SJCRH30 (cell line): ENCODE data around the gene CYB5RL. TPM values are rescaled to one million over a fixed set of nuclear protein-coding genes. Genes with fewer than 3 reads are reported as not detected.

Experiments
- DNase-seq, 2 experiments: peaks; one replicate each; pipeline ENCODE4 v3.0.0-alpha.2; 2015 to 2020
- H3K27ac ChIP-seq: fragments of 250-450 bp; sonication (Bioruptor Pico); 2 replicates; pipeline ENCODE4 v1.5.1; 2020; ENCODE audit warnings: mild to moderate bottlenecking, moderate library complexity
- H3K27me3 ChIP-seq: fragments of 250-450 bp; sonication (Bioruptor Pico); 2 replicates; pipeline ENCODE4 v1.5.1; 2020; ENCODE audit warnings: mild to moderate bottlenecking, moderate library complexity
- H3K36me3 ChIP-seq: fragments of 250-450 bp; sonication (Bioruptor Pico); 2 replicates; pipeline ENCODE4 v1.5.1; 2020; ENCODE audit warnings: mild to moderate bottlenecking, moderate library complexity
- H3K4me1 ChIP-seq: fragments of 250-450 bp; sonication (Bioruptor Pico); 2 replicates; pipeline ENCODE4 v1.5.1; 2020; ENCODE audit warnings: mild to moderate bottlenecking, moderate library complexity
- H3K4me3 ChIP-seq: fragments of 250-450 bp; sonication (Bioruptor Pico); 2 replicates; pipeline ENCODE4 v1.5.1; 2020; ENCODE audit warnings: mild to moderate bottlenecking, moderate library complexity
- H3K9me3 ChIP-seq: fragments of 250-450 bp; sonication (Bioruptor Pico); replicated peaks from 2 replicates; pipeline ENCODE4 v1.5.1; 2020; ENCODE audit warnings: mild to moderate bottlenecking, moderate library complexity
- total RNA-seq: library from RNA; depleted of rRNA; stranded (reverse); fragments of >200 nt; shearing (Covaris generic); gene quantifications from 2 replicates; pipeline ENCODE4 v1.2.3, GENCODE V29; 2014

The CYB5RL gene
- total RNA-seq, 1 experiment from 2014 or later = 7.0 TPM

- Histone ChIP-seq H3K36me3 (no peaks in the 10 kb centered on the region), H3K27ac (no peak overlapping the region)
- no peak for DNase-seq
Observed at GRCh38 chr1:54165146-54165545, 34.7 kb downstream of the CYB5RL start.

GRCh38 chr1:54163573-54163972, 36.3 kb downstream of the CYB5RL start:
- no peaks in the 10 kb centered on the region for H3K4me1 ChIP-seq
- H3K4me3 ChIP-seq = no peak overlapping the region
- H3K36me3 ChIP-seq = no peaks in the 10 kb centered on the region
- no peaks in the 10 kb centered on the region for H3K9me3 ChIP-seq
- H3K27ac ChIP-seq = no peak overlapping the region
- no peaks in the 10 kb centered on the region for H3K27me3 ChIP-seq
- DNase-seq = no peak

More at GRCh38 chr1:54165146-54165545, 34.7 kb downstream of the CYB5RL start:
- Histone ChIP-seq H3K9me3 (no peaks in the 10 kb centered on the region), H3K4me1 (no peaks in the 10 kb centered on the region), H3K4me3 (no peak overlapping the region), H3K27me3 (no peaks in the 10 kb centered on the region)

GRCh38 chr1:54163051-54163450, 36.8 kb downstream of the CYB5RL start:
- no peaks in the 10 kb centered on the region for H3K27me3 ChIP-seq
- no peak for DNase-seq
- H3K36me3 ChIP-seq = no peaks in the 10 kb centered on the region
- no peaks in the 10 kb centered on the region for H3K9me3 ChIP-seq
- H3K4me3 ChIP-seq = no peak overlapping the region
- no peaks in the 10 kb centered on the region for H3K4me1 ChIP-seq
- H3K27ac ChIP-seq = no peak overlapping the region

GRCh38 chr1:54161495-54162168, 38.2 kb downstream of the CYB5RL start:
- no peaks in the 10 kb centered on the region for H3K4me1 ChIP-seq

GRCh38 chr1:54160351-54160750, 39.5 kb downstream of the CYB5RL start:
- Histone ChIP-seq H3K4me3 (no peak overlapping the region), H3K27me3 (no peaks in the 10 kb centered on the region), H3K9me3 (no peaks in the 10 kb centered on the region), H3K36me3 (no peaks in the 10 kb centered on the region), H3K27ac (no peak overlapping the region), H3K4me1 (no peaks in the 10 kb centered on the region)
- no peak for DNase-seq

More at GRCh38 chr1:54161495-54162168, 38.2 kb downstream of the CYB5RL start:
- Histone ChIP-seq H3K27ac (no peak overlapping the region), H3K9me3 (no peaks in the 10 kb centered on the region), H3K27me3 (no peaks in the 10 kb centered on the region), H3K36me3 (no peaks in the 10 kb centered on the region), H3K4me3 (no peak overlapping the region)
- DNase-seq = no peak

- Histone ChIP-seq H3K4me3 (no peak overlapping the region), H3K4me1 (no peaks in the 10 kb centered on the region), H3K9me3 (no peaks in the 10 kb centered on the region), H3K27me3 (no peaks in the 10 kb centered on the region), H3K27ac (no peak overlapping the region), H3K36me3 (no peaks in the 10 kb centered on the region)
- no peak for DNase-seq
Observed at GRCh38 chr1:54159733-54160316, 40.0 kb downstream of the CYB5RL start.

GRCh38 chr1:54158071-54158470, 41.8 kb downstream of the CYB5RL start:
- H3K9me3 ChIP-seq = no peaks in the 10 kb centered on the region
- no peaks in the 10 kb centered on the region for H3K36me3 ChIP-seq
- no peak for DNase-seq
- H3K4me1 ChIP-seq = no peaks in the 10 kb centered on the region
- no peak overlapping the region for H3K4me3 ChIP-seq
- H3K27me3 ChIP-seq = no peaks in the 10 kb centered on the region; the same call in 1 of the 2 replicates
- H3K27ac ChIP-seq = no peak overlapping the region

- Histone ChIP-seq H3K9me3 (no peaks in the 10 kb centered on the region), H3K36me3 (no peaks in the 10 kb centered on the region), H3K4me3 (no peak overlapping the region), H3K27me3 (no peaks in the 10 kb centered on the region; the same call in 1 of the 2 replicates), H3K27ac (no peak overlapping the region), H3K4me1 (no peaks in the 10 kb centered on the region)
- no peak for DNase-seq
Observed at GRCh38 chr1:54157401-54157800, 42.4 kb downstream of the CYB5RL start.

- Histone ChIP-seq H3K4me3 (no peak overlapping the region), H3K27ac (no peak overlapping the region), H3K27me3 (no peaks in the 10 kb centered on the region; the same call in 1 of the 2 replicates), H3K4me1 (no peaks in the 10 kb centered on the region), H3K36me3 (no peaks in the 10 kb centered on the region), H3K9me3 (no peaks in the 10 kb centered on the region)
- DNase-seq = no peak
Observed at GRCh38 chr1:54156986-54157385, 42.8 kb downstream of the CYB5RL start.

- Histone ChIP-seq H3K27ac (no peak overlapping the region), H3K9me3 (no peaks in the 10 kb centered on the region), H3K27me3 (no peaks in the 10 kb centered on the region; the same call in 1 of the 2 replicates), H3K4me3 (no peak overlapping the region), H3K36me3 (no peaks in the 10 kb centered on the region), H3K4me1 (no peaks in the 10 kb centered on the region)
- DNase-seq = no peak
Observed at GRCh38 chr1:54156201-54156600, 43.6 kb downstream of the CYB5RL start.

- no peaks in the 10 kb centered on the region for H3K4me1 ChIP-seq
- H3K9me3 ChIP-seq = no peaks in the 10 kb centered on the region
- H3K4me3 ChIP-seq = no peak overlapping the region
- no peak for DNase-seq
- H3K27me3 ChIP-seq = no peaks in the 10 kb centered on the region; the same call in 1 of the 2 replicates
- no peak overlapping the region for H3K27ac ChIP-seq
- H3K36me3 ChIP-seq = no peaks in the 10 kb centered on the region
Observed at GRCh38 chr1:54153535-54154439, 46.0 kb downstream of the CYB5RL start.

- H3K27ac ChIP-seq = no peak within 1 kb of the TSS
Observed at GRCh38 chr1:54152696-54153095, 47.1 kb downstream of the CYB5RL start, which contains the start of gene CDCP2. CDCP2 (minus strand) TSS chr1:54153000; CDS start chr1:54152922, 78 bp downstream.

GRCh38 chr1:54151013-54151412, 48.8 kb downstream of the CYB5RL start:
- Histone ChIP-seq H3K27me3 (peaks cover 3% of the 10 kb centered on the region; the same call in 1 of the 2 replicates), H3K4me1 (no peaks in the 10 kb centered on the region), H3K4me3 (no peak overlapping the region), H3K27ac (no peak overlapping the region), H3K36me3 (no peaks in the 10 kb centered on the region), H3K9me3 (no peaks in the 10 kb centered on the region)
- DNase-seq = no peak

More at GRCh38 chr1:54152696-54153095, 47.1 kb downstream of the CYB5RL start, which contains the start of gene CDCP2:
- Histone ChIP-seq H3K4me1 (no peaks in the 10 kb centered on the region), H3K4me3 (no peak within 1 kb of the TSS), H3K9me3 (no peaks in the 10 kb centered on the region), H3K27me3 (peaks cover 3% of the 10 kb centered on the region; the same call in 1 of the 2 replicates), H3K36me3 (no peaks in the 10 kb centered on the region)
- no peak for DNase-seq
